HEK293 (cell line): ENCODE results near the gene UPK3A.
A peak's percentile ranks its signal among the peaks of the same experiment; 100 is the strongest.

Source experiments
- CTCF ChIA-PET: fragments of 350-600 bp; formaldehyde crosslinking; extraction: SDS; loops from one replicate; lab custom pipeline; 2021; ENCODE audit warnings: antibody characterized with exemption; lab: Yijun Ruan, JAX
- POLR2A ChIA-PET: fragments of 300-600 bp; formaldehyde crosslinking; extraction: SDS; loops from one replicate; lab custom pipeline; 2020; ENCODE audit warnings: antibody characterized with exemption, inconsistent platforms; lab: Yijun Ruan, JAX
- H3K27ac ChIP-seq: fragments of 200-500 bp; sonication (Bioruptor generic); 2 replicates; pipeline ENCODE4 v1.5.1; 2014; ENCODE audit warnings: low read depth, low read length, control low read depth, inconsistent platforms; ENCODE audit errors: extremely low read depth
- H3K36me3 ChIP-seq, 2 experiments: fragments of 200-500 bp in 1 of 2; sonication (Bioruptor generic) in 1 of 2; 1 replicate in 1 of 2; 2 replicates in 1 of 2; pipeline ENCODE4 v1.5.1; 2014 to 2017; ENCODE audit warnings: inconsistent platforms in 2 of 2, low read length in 2 of 2; ENCODE audit not compliant: control insufficient read depth in 2 of 2, insufficient read depth in 1 of 2
- H3K4me1 ChIP-seq: fragments of 200-500 bp; sonication (Bioruptor generic); 2 replicates; pipeline ENCODE4 v1.5.1; 2014; ENCODE audit warnings: mild to moderate bottlenecking, low read length, inconsistent platforms; ENCODE audit not compliant: control insufficient read depth, insufficient read depth
- H3K4me3 ChIP-seq: 2 replicates; pipeline ENCODE4 v1.5.1; 2011; ENCODE audit warnings: low read depth, mild to moderate bottlenecking, control low read depth, low read length, moderate library complexity
- H3K9me3 ChIP-seq: fragments of 200-500 bp; sonication (Bioruptor generic); 2 replicates; pipeline ENCODE4 v1.5.1; 2014; ENCODE audit warnings: low read depth, low read length, inconsistent platforms; ENCODE audit not compliant: control insufficient read depth, insufficient read depth
- AEBP2 ChIP-seq: fragments of 450-650 bp; formaldehyde crosslinking; IDR thresholded peaks from 2 replicates; pipeline ENCODE4 v1.5.1; 2016; ENCODE audit warnings: missing biosample characterization, missing genetic modification characterization, borderline replicate concordance
- KLF1 ChIP-seq: fragments of 450-650 bp; formaldehyde crosslinking; IDR thresholded peaks from 2 replicates; pipeline ENCODE4 v1.5.1; 2016; ENCODE audit warnings: missing biosample characterization, missing genetic modification characterization
- KLF16 ChIP-seq: fragments of 450-650 bp; formaldehyde crosslinking; IDR thresholded peaks from 2 replicates; pipeline ENCODE4 v1.5.1; 2017; ENCODE audit warnings: missing biosample characterization, missing genetic modification characterization
- PRDM10 ChIP-seq: fragments of 450-650 bp; formaldehyde crosslinking; IDR thresholded peaks from 2 replicates; pipeline ENCODE4 v1.5.1; 2016; ENCODE audit warnings: missing biosample characterization, missing genetic modification characterization
- REST ChIP-seq: fragments of 450-650 bp; formaldehyde crosslinking; IDR thresholded peaks from 2 replicates; pipeline ENCODE4 v1.5.1; 2016; ENCODE audit warnings: missing biosample characterization, missing genetic modification characterization
- TCF7L2 ChIP-seq: IDR thresholded peaks from 2 replicates; pipeline ENCODE4 v1.6.1; 2011; ENCODE audit warnings: low read depth, mild to moderate bottlenecking, inconsistent platforms, low read length, moderate library complexity, borderline replicate concordance
- ZBTB6 ChIP-seq: fragments of 450-650 bp; formaldehyde crosslinking; IDR thresholded peaks from 2 replicates; pipeline ENCODE4 v1.5.1; 2017; ENCODE audit warnings: missing biosample characterization, missing genetic modification characterization
- ZNF114 ChIP-seq: fragments of 450-650 bp; formaldehyde crosslinking; IDR thresholded peaks from 2 replicates; pipeline ENCODE4 v1.5.0; 2017; ENCODE audit warnings: missing biosample characterization, missing genetic modification characterization
- ZNF138 ChIP-seq: fragments of 450-650 bp; formaldehyde crosslinking; IDR thresholded peaks from 2 replicates; pipeline ENCODE4 v1.5.1; 2016; ENCODE audit warnings: missing biosample characterization, missing genetic modification characterization, borderline replicate concordance
- ZNF169 ChIP-seq: fragments of 450-650 bp; formaldehyde crosslinking; IDR thresholded peaks from 2 replicates; pipeline ENCODE4 v1.5.1; 2016; ENCODE audit warnings: missing biosample characterization, missing genetic modification characterization
- ZNF394 ChIP-seq: fragments of 450-650 bp; formaldehyde crosslinking; IDR thresholded peaks from 2 replicates; pipeline ENCODE4 v1.5.1; 2016; ENCODE audit warnings: missing biosample characterization, missing genetic modification characterization, mild to moderate bottlenecking, moderate library complexity, borderline replicate concordance
- ZNF398 ChIP-seq: fragments of 450-650 bp; formaldehyde crosslinking; IDR thresholded peaks from 2 replicates; pipeline ENCODE4 v1.5.1; 2017; ENCODE audit warnings: missing biosample characterization, missing genetic modification characterization
- ZNF692 ChIP-seq: fragments of 450-650 bp; formaldehyde crosslinking; IDR thresholded peaks from 2 replicates; pipeline ENCODE4 v1.5.1; 2016; ENCODE audit warnings: missing biosample characterization, missing genetic modification characterization
- ZSCAN16 ChIP-seq: fragments of 450-650 bp; formaldehyde crosslinking; IDR thresholded peaks from 2 replicates; pipeline ENCODE4 v1.5.1; 2016; ENCODE audit warnings: missing biosample characterization, missing genetic modification characterization

Gene UPK3A

GRCh38 chr22:45271667-45272201 is 13.0 kb upstream of the UPK3A start:
- ChIA-PET CTCF (interaction anchor here (0.7 to 4.5 kb wide), 5 partner anchors 105 to 281 kb away, joined by 3 to 25 read pairs (median 4); no protein-coding TSS in a partner anchor), POLR2A (no interaction called here)
- Histone ChIP-seq H3K9me3 (no peaks in the 10 kb centered on the region), H3K36me3 (no peaks in the 10 kb centered on the region), H3K27ac (no peak overlapping the region), H3K4me1 (peaks cover 4% of the 10 kb centered on the region; the same call in 1 of the 2 replicates), H3K4me3 (no peak overlapping the region)
- TF ChIP-seq ZNF398 (tag by site-specific recombination) (no peak), KLF16 (no peak), ZNF114 (no peak), KLF1 (tag by site-specific recombination) (no peak), ZBTB6 (tag by site-specific recombination) (no peak), ZNF169 (tag by site-specific recombination) (no peak), REST (tag by site-specific recombination) (no peak), ZSCAN16 (tag by site-specific recombination) (no peak), ZNF394 (tag by site-specific recombination) (no peak)

GRCh38 chr22:45272498-45272897 is 12.3 kb upstream of the UPK3A start:
- Histone ChIP-seq H3K4me1 (peaks cover 4% of the 10 kb centered on the region; the same call in 1 of the 2 replicates), H3K27ac (no peak overlapping the region), H3K4me3 (no peak overlapping the region), H3K36me3 (no peaks in the 10 kb centered on the region), H3K9me3 (no peaks in the 10 kb centered on the region)
- ChIA-PET POLR2A (no interaction called here), CTCF (interaction anchor here (0.7 to 4.5 kb wide), 3 partner anchors 204 to 281 kb away, joined by 3 to 25 read pairs (median 4); no protein-coding TSS in a partner anchor)
- TF ChIP-seq AEBP2 (tag by site-specific recombination) (no peak), TCF7L2 (no peak), ZNF692 (no peak), PRDM10 (peak; percentile 63), ZNF138 (no peak)
